Measurements from ENCODE around the gene FCRL3. TPM values are rescaled to one million over a fixed set of nuclear protein-coding genes. Genes with fewer than 3 reads are reported as not detected.

The FCRL3 gene
- polyA plus RNA-seq, 3 donors: 0.16 TPM; not detected in 2

DNA sequence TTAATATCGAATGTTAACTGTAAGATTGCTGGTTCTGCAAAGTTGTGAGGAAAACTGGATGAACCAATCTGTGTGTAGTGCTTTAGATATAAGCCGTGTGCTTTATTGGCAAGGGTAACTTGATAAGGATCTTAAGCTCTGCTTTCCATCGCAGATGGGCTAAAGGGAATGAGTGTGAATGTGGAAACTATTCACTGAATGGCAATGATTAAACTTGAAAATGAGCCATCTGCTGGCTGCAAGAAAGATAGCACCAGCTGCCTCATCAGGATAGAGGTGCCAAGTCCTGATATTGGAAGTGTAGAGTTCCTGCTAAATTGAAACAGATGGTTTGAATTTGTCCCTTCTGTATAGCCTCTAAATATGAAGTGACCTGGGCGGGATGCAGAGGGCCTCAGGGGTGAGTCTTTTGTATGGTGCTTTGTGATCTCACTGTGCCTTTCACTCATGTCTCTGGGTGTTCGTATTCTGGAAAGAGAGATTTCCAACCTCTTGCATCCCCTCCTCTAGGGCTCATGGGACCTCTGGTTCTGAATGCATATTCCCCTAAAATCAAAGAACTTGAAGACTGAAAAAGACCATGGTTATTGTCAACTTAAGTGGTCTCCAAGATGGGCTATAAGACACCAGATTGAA lies 9.2 kb downstream of the FCRL3 start:
- DNase-seq: peak; percentile 5

DNA sequence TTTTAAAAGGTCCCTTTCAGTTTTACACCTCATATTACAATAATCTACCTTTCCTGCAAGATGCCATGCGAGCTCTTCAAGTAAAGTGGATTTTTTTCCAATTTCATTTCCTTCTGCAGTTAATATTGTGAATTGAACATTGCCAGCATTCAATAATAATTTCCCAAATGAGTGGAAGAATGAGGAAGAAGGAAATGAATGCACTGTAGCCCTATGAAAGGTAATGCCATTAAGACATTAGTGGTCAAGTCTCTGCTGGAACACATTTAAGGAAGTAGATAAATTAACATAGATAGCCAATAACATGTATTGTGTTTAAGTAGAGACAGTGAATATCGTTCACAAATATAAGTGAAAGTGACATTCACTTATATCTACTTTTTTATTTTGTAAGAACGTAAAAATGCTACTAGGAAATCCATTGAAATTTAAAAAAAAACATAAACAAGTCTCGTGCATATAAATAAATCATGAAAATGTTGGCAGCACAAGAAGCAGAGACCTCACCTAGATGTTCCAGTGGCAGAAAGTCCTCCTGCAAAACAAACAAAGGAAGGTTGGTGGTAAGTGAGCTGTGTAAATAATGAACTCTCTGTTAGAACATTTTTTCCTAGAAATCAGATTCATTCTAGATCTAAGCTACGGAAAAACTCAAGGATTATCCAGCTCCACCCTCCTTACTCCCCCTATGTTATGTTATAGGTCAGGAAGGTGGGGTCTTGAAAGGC lies 17.7 kb downstream of the FCRL3 start:
- no peak for DNase-seq

DNA sequence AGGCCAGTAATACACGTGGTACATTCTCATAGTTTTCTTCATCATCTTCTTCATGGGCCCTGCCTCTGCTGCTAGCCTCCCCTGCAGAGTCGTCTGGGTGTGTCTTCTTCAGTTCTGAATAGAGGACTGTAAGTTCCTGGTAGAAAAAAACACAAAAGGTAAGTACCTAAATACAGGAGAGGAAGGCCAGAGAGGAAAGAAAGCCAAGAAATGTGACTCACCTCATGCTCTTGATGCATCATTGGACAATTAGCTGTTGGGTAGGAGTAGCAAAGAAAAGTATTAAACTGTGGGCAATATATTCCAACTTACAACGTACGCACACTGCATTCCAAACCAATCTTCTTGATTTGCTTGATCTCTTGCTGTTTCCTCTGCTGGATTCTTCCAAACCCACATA lies 21.8 kb downstream of the FCRL3 start:
- no peak for DNase-seq

DNA sequence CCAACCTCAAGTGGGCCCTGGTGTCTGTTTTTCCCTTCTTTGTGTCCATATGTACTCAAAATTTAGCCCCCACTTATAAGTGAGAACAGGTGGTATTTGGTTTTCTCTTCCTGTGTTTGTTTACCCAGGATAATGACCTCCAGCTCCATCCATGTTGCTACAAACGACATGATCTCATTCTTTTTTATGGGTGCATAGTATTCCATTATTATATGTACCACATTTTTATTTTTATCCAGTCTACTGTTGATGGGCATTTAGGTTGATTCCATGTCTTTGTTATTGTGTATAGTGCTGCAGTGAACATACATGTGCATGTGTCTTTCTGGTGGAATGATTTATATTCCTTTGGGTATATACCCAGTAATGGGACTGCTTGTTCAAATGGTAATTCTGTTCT lies 27.6 kb downstream of the FCRL3 start:
- no peak for DNase-seq

DNA sequence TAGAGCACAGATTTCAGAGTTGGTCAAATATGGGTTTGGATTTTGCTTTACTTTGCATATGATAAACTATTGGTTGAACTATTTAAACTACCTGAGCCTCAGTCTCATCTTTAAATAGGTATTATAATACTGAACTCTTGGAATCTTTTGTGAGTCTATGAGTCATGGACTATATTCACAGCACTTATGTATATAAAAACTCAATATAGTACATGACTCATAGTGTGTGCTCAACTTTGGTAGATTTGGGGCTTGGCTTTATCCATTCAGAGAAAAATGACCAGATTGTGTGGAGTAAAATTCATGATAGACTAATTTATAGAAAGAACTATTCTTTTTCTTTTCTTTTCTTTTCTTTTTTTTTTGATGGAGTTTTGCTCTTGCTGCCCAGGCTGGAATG lies 28.7 kb downstream of the FCRL3 start:
- no peak for DNase-seq

DNA sequence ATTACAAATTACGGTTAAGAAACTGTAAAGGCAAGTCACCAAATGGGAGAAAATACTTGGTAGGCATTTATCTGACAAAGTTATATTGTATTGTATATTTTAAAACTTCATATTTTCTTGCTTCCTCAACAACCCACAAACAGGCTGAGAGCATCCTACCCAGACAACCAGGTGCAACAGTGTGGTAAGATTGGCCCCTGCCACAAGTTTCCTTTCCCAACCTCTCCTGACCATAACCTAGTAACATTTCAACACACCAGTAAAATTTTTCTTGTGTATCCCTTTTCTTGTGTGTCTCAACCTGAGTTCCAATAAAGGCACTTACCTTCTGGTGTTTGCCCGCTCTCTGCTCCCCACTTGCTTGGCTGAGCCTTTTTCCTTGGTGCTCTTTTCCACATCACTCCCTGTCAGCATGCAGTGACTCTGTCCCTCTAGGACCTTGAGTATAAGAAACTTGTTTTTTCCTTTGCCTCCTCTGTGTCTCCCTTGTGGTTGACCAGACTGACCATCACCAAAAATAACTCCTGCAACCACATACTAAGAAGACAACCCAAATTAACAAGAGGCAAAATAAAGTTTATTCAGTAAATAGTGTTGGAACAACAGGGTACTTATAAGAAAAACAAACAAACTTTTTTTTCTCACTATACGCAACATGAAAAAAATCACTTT lies 40.9 kb downstream of the FCRL3 start:
- no peak for DNase-seq

DNA sequence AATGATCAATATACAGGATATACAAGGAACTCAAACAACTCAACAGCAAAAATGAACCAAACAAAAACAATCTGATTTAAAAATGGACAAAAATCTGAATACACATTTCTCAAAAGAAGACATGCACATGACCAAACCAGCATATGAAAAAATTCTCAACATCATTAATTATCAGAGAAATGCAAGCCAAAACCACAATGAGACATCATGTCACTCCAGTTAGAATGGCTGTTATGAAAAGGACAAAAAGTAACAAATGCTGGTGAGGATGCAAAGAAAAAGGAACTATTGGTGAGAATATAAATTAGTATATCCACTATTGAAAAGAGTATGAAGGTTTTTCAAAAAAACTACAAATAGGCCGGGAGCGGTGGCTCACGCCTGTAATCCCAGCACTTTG lies 42.0 kb downstream of the FCRL3 start:
- no peak for DNase-seq

DNA sequence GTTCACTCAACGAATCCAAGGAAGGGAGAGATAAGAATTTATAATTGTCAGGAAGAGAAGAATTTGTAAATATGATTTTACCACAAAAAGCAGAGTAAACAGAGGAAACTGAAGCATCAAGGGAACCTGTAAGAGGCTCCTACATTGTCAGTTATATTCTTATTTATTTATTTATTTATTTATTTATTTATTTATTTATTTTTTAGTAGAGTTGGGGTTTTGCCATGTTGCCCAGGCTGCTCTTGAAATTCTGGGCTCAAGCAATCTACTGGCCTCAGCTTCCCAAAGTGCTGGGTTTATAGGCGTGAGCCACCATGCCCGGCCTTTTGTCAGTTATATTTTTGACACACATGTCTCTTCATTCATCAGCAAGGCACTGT lies 47.1 kb downstream of the FCRL3 start:
- DNase-seq: no peak

DNA sequence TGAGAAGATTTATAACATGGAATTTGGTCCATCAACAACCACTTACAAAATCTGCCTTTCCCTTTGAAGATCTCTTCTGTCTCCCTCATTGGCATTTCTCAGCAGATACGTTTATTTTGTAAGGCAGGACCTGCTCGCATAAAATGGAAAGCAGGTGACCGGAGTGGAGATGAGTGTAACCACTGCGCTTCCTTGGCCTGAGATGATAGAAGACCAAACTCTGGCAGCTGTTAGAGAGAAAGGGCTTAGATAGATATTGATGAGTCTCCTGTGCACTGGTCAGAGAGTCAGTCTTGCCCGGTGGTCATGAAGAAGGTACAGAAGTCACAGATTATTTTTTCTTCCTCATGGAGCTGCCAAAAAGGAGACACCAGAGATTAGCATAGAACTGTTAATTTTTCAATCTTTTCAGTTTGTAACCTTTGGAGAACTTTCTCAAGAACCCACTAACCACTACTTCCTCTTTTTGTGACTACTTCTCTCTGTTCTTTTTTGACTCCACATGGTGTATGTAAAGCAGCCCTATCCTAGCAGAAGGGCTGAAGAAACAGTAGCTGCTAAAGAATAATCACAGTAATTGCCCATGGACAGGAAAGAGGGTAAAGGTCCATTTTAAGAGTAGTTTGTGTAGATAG lies 47.6 kb downstream of the FCRL3 start:
- DNase-seq: no peak

DNA sequence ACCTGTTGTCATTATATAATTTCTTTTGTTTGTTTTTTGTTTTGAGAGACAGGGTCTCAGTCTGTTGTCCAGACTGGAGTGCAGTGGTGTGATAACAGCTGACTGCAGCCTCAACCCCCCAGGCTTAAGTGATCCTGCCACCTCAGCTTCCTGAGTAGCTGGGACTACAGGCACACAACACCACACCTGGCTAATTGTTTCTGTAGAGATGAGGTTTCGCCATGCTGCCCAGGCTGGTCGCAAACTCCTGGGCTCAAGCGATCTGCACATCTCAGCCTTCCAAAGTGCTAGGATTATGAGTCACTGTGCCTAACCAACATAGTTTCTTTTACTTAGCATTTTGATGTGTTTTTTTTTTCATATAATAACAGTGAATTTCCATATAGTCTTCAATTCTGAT lies 52.3 kb downstream of the FCRL3 start:
- no peak for DNase-seq

DNA sequence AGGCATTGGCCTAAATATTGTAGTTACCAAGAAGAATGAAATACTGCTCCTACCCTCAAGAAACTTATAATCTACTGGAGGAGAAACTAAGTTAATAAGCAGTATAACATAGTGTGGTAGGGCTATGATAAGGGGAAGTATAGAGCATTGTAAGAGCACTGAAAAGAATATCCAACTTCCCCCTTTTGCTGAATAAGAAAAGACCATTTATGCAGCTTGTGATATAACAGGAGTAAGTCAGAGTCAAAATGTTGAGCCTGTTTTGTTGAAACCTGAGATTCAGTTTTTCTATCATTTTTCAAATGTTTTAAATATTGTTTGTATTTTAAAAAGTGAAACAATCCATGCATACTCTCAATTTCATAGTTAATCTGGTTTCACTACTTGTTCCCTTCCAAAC lies 54.4 kb downstream of the FCRL3 start:
- no peak for DNase-seq

DNA sequence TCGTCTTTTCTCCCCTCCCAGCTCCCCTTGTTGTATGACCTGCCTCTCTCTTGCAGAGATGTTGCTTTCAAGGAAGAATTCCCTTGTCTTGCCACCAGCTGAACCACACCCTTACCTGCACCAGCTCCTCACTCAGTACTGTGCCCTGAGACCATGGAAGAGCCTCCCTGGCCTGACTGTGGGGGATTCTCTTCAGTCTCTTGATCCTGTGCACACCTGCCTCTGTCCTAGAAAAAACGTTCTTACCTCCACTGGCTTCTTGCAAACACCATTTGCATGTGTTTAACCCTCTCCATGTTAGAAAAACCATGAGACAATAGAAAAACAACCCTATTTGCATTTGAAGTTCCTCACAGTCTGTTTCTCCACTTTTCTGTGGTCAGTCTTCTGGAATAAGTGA lies 59.4 kb downstream of the FCRL3 start:
- no peak for DNase-seq

DNA sequence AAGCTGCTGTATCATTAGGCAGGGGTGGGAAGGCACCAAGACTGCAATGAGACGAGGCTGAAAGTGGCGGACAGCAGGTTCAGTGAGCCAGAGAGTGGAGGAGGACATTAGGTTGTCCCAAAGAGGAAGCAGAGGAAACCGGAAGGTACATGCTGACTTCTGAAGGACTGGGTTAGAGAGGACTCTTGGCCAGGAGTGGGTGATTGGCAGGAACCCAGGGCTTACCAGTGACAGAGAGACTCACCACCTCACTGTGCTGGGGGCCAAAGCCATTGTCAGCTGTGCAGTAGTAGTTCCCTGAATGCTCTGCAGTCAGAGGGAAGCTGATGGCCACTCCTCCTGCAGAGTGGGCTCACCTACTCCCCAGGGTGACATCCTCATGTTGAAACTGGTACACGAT lies 60.8 kb downstream of the FCRL3 start:
- no peak for DNase-seq

DNA sequence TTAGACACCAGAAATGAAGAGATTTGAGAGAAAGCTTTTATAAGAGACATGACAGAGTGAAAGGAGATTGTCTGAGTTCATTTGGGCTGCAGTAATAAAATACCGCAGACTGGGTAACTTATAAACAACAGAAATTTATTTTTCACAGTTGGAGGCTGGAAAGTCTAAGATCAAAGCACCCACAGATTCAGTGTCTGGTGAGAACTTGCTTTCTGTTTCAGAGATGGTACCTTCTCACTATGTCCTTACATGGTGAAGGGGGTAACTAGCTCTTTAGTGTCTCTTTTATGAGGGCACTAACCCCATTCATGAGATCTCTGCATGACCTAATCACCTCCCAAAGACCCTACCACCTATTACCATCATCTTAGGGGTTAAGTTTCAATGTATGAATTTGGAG lies 71.8 kb downstream of the FCRL3 start:
- no peak for DNase-seq

Other genes starting within 250 kb of the FCRL3 start
- gene FCRL5, start 148.3 kb downstream of the FCRL3 start, polyA plus RNA-seq (ENCODE audit: insufficient read length in 3 of 3): under 1 TPM; 0.05 to 0.13 (median 0.09) TPM
- not detected for gene FCRL4, start 102.7 kb downstream of the FCRL3 start, polyA plus RNA-seq (ENCODE audit: insufficient read length in 3 of 3)
- gene FCRL2, start 76.4 kb upstream of the FCRL3 start, polyA plus RNA-seq (ENCODE audit: insufficient read length in 3 of 3): under 1 TPM in 1 of 3 donors, not detected in 2; 0.11 TPM
- under 1 TPM; 0.09 to 0.15 (median 0.12) TPM for gene FCRL1, start 119.4 kb upstream of the FCRL3 start, polyA plus RNA-seq (ENCODE audit: insufficient read length in 3 of 3)
- gene CD5L, start 141.0 kb upstream of the FCRL3 start, polyA plus RNA-seq (ENCODE audit: insufficient read length in 3 of 3): not detected

Data from renal pelvis (tissue), 4 donors.